ENCODE data around the gene CEP89.
A peak's percentile ranks its signal among the peaks of the same experiment; 100 is the strongest.
"Not testable (repeated sequence)": the region's sequence is repeated elsewhere in the genome, so short reads cannot be mapped to it uniquely, and the experiment has no call there.

CEP89 gene

GRCh38 chr19:32971715-32972540 lies at the start of gene CEP89, which contains the start of gene FAAP24:
TSS of gene CEP89 (minus strand) at chr19:32971958. CDS start at chr19:32971874, 84 bp downstream.
TSS of gene FAAP24 (plus strand) at chr19:32972242. CDS start at chr19:32973197, 955 bp downstream.
- DNase-seq: peak; percentile 96

- DNase-seq: not testable (repeated sequence)
Measured at GRCh38 chr19:33010891-33011290, 39.1 kb upstream of the CEP89 start.

GRCh38 chr19:33008738-33009137 lies 37.0 kb upstream of the CEP89 start:
- DNase-seq: no peak

- DNase-seq: no peak
Measured at GRCh38 chr19:33005440-33005839, 33.7 kb upstream of the CEP89 start.

- DNase-seq: not testable (repeated sequence)
Measured at GRCh38 chr19:33003424-33004024, 31.8 kb upstream of the CEP89 start.

- not testable (repeated sequence) for DNase-seq
Measured at GRCh38 chr19:33002126-33002865, 30.5 kb upstream of the CEP89 start.

GRCh38 chr19:33000910-33001309 lies 29.2 kb upstream of the CEP89 start:
- no peak for DNase-seq

GRCh38 chr19:33000510-33000909 lies 28.8 kb upstream of the CEP89 start:
- peak; percentile 49 for DNase-seq

- DNase-seq: no peak
Measured at GRCh38 chr19:32998722-32999121, 27.0 kb upstream of the CEP89 start.

- no peak for DNase-seq
Measured at GRCh38 chr19:32997716-32998355, 26.1 kb upstream of the CEP89 start.

GRCh38 chr19:32997061-32997464 lies 25.3 kb upstream of the CEP89 start:
- not testable (repeated sequence) for DNase-seq

- DNase-seq: not testable (repeated sequence)
Measured at GRCh38 chr19:32995966-32996365, 24.2 kb upstream of the CEP89 start.

- DNase-seq: no peak
Measured at GRCh38 chr19:32988724-32989123, 17.0 kb upstream of the CEP89 start.

GRCh38 chr19:32988254-32988653 lies 16.5 kb upstream of the CEP89 start:
- not testable (repeated sequence) for DNase-seq

GRCh38 chr19:32982488-32982887 lies 10.7 kb upstream of the CEP89 start:
- not testable (repeated sequence) for DNase-seq

GRCh38 chr19:32979807-32980206 lies 8.0 kb upstream of the CEP89 start:
- DNase-seq: not testable (repeated sequence)

- not testable (repeated sequence) for DNase-seq
Measured at GRCh38 chr19:32977813-32978212, 6.1 kb upstream of the CEP89 start.

GRCh38 chr19:32977280-32977679 lies 5.5 kb upstream of the CEP89 start:
- no peak for DNase-seq

GRCh38 chr19:32976223-32976805 lies 4.6 kb upstream of the CEP89 start:
- DNase-seq: peak; percentile 82

GRCh38 chr19:32971012-32971595 lies 654 bp downstream of the CEP89 start:
- no peak for DNase-seq

- DNase-seq: no peak
Measured at GRCh38 chr19:32969549-32969948, 2.2 kb downstream of the CEP89 start.

GRCh38 chr19:32966750-32967149 lies 5.0 kb downstream of the CEP89 start:
- DNase-seq: no peak

Data from CD4-positive, alpha-beta T cell treated with Interleukin-17A for 4 hours (primary cell).